B cell (primary cell): Measurements from ENCODE around the gene NBDY. TPM values are rescaled to one million over a fixed set of nuclear protein-coding genes. Genes with fewer than 3 reads are reported as not detected.

Experiments
- ATAC-seq: fragments of 200-7000 bp; cut with Tn5 transposase; one replicate; pipeline ENCODE4 v1.10.0; 2021; ENCODE audit warnings: low read depth, mild to moderate bottlenecking, moderate number of reproducible peaks, moderate library complexity
- CTCF ChIA-PET: fragments of 350-600 bp; sonication (Branson Sonifier 250); formaldehyde crosslinking; loops from one replicate; lab custom pipeline; 2021; ENCODE audit warnings: antibody characterized with exemption, inconsistent platforms; lab: Charles Lee
- POLR2A ChIA-PET: fragments of 350-600 bp; sonication (Branson Sonifier 250); formaldehyde crosslinking; loops from one replicate; lab custom pipeline; 2021; ENCODE audit warnings: antibody characterized with exemption; lab: Charles Lee
- DNase-seq: peaks from one replicate; pipeline ENCODE4 v3.0.0; 2013
- H2AFZ ChIP-seq: 2 replicates; pipeline ENCODE4 v1.6.1; 2012; ENCODE audit warnings: mild to moderate bottlenecking, low read depth, low read length; ENCODE audit not compliant: insufficient read depth, poor library complexity, severe bottlenecking
- H3K27ac ChIP-seq, 2 donors: 1 replicate in 1 of 2; 2 replicates in 1 of 2; pipeline ENCODE4 v1.5.1; 2012 to 2013; ENCODE audit warnings: low read length in 2 of 2, mild to moderate bottlenecking in 2 of 2, moderate library complexity in 1 of 2
- H3K27me3 ChIP-seq, 4 experiments: fragments of 200-600 bp in 1 of 4; sonication (generic) in 1 of 4; replicated peaks in 1 of 4; 1 replicate in 2 of 4; 2 replicates in 2 of 4; pipeline versions ENCODE4 v1.6.1 to v1.7.0; 2013 to 2016; ENCODE audit warnings: low read length in 3 of 4, mild to moderate bottlenecking in 2 of 4, mixed read lengths in 1 of 4, moderate library complexity in 1 of 4; ENCODE audit not compliant: insufficient read depth in 4 of 4, control insufficient read depth in 3 of 4; ENCODE audit errors: control extremely low read depth in 1 of 4
- H3K36me3 ChIP-seq, 2 experiments: replicated peaks in 1 of 2; 1 replicate in 1 of 2; 2 replicates in 1 of 2; pipeline versions ENCODE4 v1.6.1 to v1.7.1; 2013; ENCODE audit warnings: low read length in 1 of 2; ENCODE audit not compliant: insufficient read depth in 2 of 2, control insufficient read depth in 1 of 2; ENCODE audit errors: control extremely low read depth in 1 of 2, extremely low read depth in 1 of 2
- H3K4me1 ChIP-seq, 2 donors: fragments of 200-600 bp in 1 of 2; sonication (generic) in 1 of 2; 1 replicate in 1 of 2; 2 replicates in 1 of 2; pipeline versions ENCODE4 v1.5.1 to v1.6.1; 2013 to 2017; ENCODE audit warnings: low read length in 2 of 2; ENCODE audit not compliant: control insufficient read depth in 2 of 2, insufficient read depth in 2 of 2
- H3K4me2 ChIP-seq: replicated peaks from 2 replicates; pipeline ENCODE3; 2012; ENCODE audit warnings: mild to moderate bottlenecking, low read depth, low read length; ENCODE audit not compliant: poor library complexity, severe bottlenecking
- H3K4me3 ChIP-seq, 5 experiments: fragments of 200-600 bp in 1 of 5; sonication (generic) in 1 of 5; 1 replicate in 3 of 5; 2 replicates in 2 of 5; pipeline versions ENCODE4 v1.5.1 to v1.7.0; 2011 to 2016; ENCODE audit warnings: low read length in 4 of 5, mild to moderate bottlenecking in 4 of 5, low read depth in 2 of 5, control low read depth in 1 of 5, moderate library complexity in 1 of 5; ENCODE audit not compliant: insufficient read depth in 1 of 5; ENCODE audit errors: control extremely low read depth in 1 of 5, extremely low read depth in 1 of 5
- H3K79me2 ChIP-seq: fragments of 200-600 bp; sonication (generic); one replicate; pipeline ENCODE4 v1.6.0; 2016; ENCODE audit warnings: low read length; ENCODE audit not compliant: control insufficient read depth, insufficient read depth
- H3K9ac ChIP-seq: fragments of 200-600 bp; sonication (generic); 2 replicates; pipeline ENCODE4 v1.6.1; 2017; ENCODE audit warnings: mild to moderate bottlenecking, low read length, moderate library complexity
- H3K9me3 ChIP-seq, 3 donors: one replicate each; pipeline versions ENCODE4 v1.6.1 to v1.7.1; 2013; ENCODE audit warnings: low read length in 2 of 3; ENCODE audit not compliant: control insufficient read depth in 2 of 3, insufficient read depth in 1 of 3; ENCODE audit errors: control extremely low read depth in 1 of 3
- H4K20me1 ChIP-seq: 2 replicates; pipeline ENCODE4 v1.6.0; 2012; ENCODE audit warnings: mild to moderate bottlenecking, low read length; ENCODE audit not compliant: insufficient read depth, control insufficient read depth, poor library complexity, severe bottlenecking
- H3K27ac Mint-ChIP-seq: one replicate; pipeline ENCODE4 v1.8.0; 2021; ENCODE audit warnings: mixed read lengths
- H3K27me3 Mint-ChIP-seq: one replicate; pipeline ENCODE4 v1.8.0; 2021; ENCODE audit warnings: mixed read lengths
- H3K4me1 Mint-ChIP-seq: one replicate; pipeline ENCODE4 v1.8.0; 2021; ENCODE audit warnings: mixed read lengths
- H3K4me3 Mint-ChIP-seq: one replicate; pipeline ENCODE4 v1.8.0; 2021; ENCODE audit warnings: mixed read lengths
- H3K9me3 Mint-ChIP-seq: one replicate; pipeline ENCODE4 v1.8.0; 2022; ENCODE audit warnings: mixed read lengths; ENCODE audit not compliant: insufficient read depth
- EZH2 ChIP-seq: IDR thresholded peaks from 2 replicates; pipeline ENCODE4 v1.6.1; 2012; ENCODE audit warnings: borderline replicate concordance, low read depth, mild to moderate bottlenecking, moderate library complexity, low read length; ENCODE audit not compliant: insufficient read depth, poor library complexity, severe bottlenecking
- WGBS: methylation state at CpG from one replicate; pipeline ENCODE4 v1.1.5; 2013; ENCODE audit warnings: missing lambda C conversion rate; ENCODE audit not compliant: insufficient coverage; 5-methylcytosine and 5-hydroxymethylcytosine counted together
- intact Hi-C: fragments of 100-400 bp; cut with micrococcal nuclease; formaldehyde crosslinking; loops from one replicate; pipeline ENCODE4 v1.10.0; 2022
- polyA plus RNA-seq: library from polyadenylated mRNA; depleted of rRNA; stranded (reverse); fragments of >200 nt; gene quantifications from 2 replicates; pipeline ENCODE4 v1.2.3, GENCODE V29; 2012
- total RNA-seq, 2 donors: library from RNA; stranded (reverse); fragments of 120-200 nt in 1 of 2; gene quantifications; 1 replicate in 1 of 2; 2 replicates in 1 of 2; pipeline versions ENCODE4 v1.2.3 to v1.2.4, GENCODE V29; 2013 to 2022
- TF ChIP-seq, protein P1 (sequence below): fragments of 200-600 bp; IDR thresholded peaks from one replicate; pipeline ENCODE4 v1.8.0; 2022; ENCODE audit warnings: antibody characterized with exemption, mild to moderate bottlenecking

Gene NBDY
- total and polyA plus RNA-seq, 2 donors (not counting 1 experiment from before 2014, with no cell fraction given) = 26.7 to 36.5 TPM

GRCh38 chrX:56746996-56747395 lies 18.0 kb downstream of the NBDY start:
- peaks cover 26% of the 10 kb centered on the region for H3K4me1 Mint-ChIP-seq
- CTCF ChIA-PET = interaction anchor here (2.3 kb wide), 1 partner anchor 231 kb away, joined by 7 read pairs; no protein-coding TSS in a partner anchor

GRCh38 chrX:56751071-56751470 lies 22.0 kb downstream of the NBDY start:
- Histone ChIP-seq H3K9me3 (no peaks in the 10 kb centered on the region), H3K79me2 (peaks cover 11% of the 10 kb centered on the region), H3K9ac (no peak overlapping the region), H3K4me2 (no peak overlapping the region), H3K27ac (no peak overlapping the region), H3K27me3 (no peaks in the 10 kb centered on the region), H3K36me3 (peaks cover 0 to 3% of the 10 kb centered on the region in 2 experiments), H4K20me1 (no peaks in the 10 kb centered on the region), H3K4me1 (peaks cover 0 to 6% of the 10 kb centered on the region in 2 donors), H3K4me3 (no peak overlapping the region), H2AFZ (no peak overlapping the region)
- H3K27me3 Mint-ChIP-seq = no peaks in the 10 kb centered on the region
- TF ChIP-seq, protein P1, sequence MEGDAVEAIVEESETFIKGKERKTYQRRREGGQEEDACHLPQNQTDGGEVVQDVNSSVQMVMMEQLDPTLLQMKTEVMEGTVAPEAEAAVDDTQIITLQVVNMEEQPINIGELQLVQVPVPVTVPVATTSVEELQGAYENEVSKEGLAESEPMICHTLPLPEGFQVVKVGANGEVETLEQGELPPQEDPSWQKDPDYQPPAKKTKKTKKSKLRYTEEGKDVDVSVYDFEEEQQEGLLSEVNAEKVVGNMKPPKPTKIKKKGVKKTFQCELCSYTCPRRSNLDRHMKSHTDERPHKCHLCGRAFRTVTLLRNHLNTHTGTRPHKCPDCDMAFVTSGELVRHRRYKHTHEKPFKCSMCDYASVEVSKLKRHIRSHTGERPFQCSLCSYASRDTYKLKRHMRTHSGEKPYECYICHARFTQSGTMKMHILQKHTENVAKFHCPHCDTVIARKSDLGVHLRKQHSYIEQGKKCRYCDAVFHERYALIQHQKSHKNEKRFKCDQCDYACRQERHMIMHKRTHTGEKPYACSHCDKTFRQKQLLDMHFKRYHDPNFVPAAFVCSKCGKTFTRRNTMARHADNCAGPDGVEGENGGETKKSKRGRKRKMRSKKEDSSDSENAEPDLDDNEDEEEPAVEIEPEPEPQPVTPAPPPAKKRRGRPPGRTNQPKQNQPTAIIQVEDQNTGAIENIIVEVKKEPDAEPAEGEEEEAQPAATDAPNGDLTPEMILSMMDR = no peak
- no peak for TF ChIP-seq EZH2
- H3K4me1 Mint-ChIP-seq = peaks cover 22% of the 10 kb centered on the region
- no peaks in the 10 kb centered on the region for H3K9me3 Mint-ChIP-seq
- H3K27ac Mint-ChIP-seq = no peak overlapping the region
- ChIA-PET CTCF (interaction anchor here (1.3 kb wide), 1 partner anchor 23 kb away, joined by 3 read pairs; the partner anchor contains the start of gene NBDY), POLR2A (no interaction called here)
- intact Hi-C loops = no loop called here
- ATAC-seq (no peak), DNase-seq (no peak)
- no peak overlapping the region for H3K4me3 Mint-ChIP-seq

More at GRCh38 chrX:56746996-56747395, 18.0 kb downstream of the NBDY start:
- H3K4me3 Mint-ChIP-seq = no peak overlapping the region
- no peaks in the 10 kb centered on the region for H3K9me3 Mint-ChIP-seq
- H2AFZ ChIP-seq = no peak overlapping the region
- no peaks in the 10 kb centered on the region for H3K27me3 Mint-ChIP-seq
- H3K27me3 ChIP-seq = no peaks in the 10 kb centered on the region
- H4K20me1 ChIP-seq = no peaks in the 10 kb centered on the region
- H3K4me2 ChIP-seq = no peak overlapping the region
- peaks cover 0 to 6% of the 10 kb centered on the region in 2 donors for H3K4me1 ChIP-seq
- H3K9me3 ChIP-seq = no peaks in the 10 kb centered on the region
- no peak overlapping the region for H3K27ac ChIP-seq
- no peak overlapping the region for H3K4me3 ChIP-seq
- DNase-seq (no peak), ATAC-seq (no peak)
- POLR2A ChIA-PET = no interaction called here
- no peak overlapping the region for H3K27ac Mint-ChIP-seq
- no CpG with 5 or more reads among the region's 1 CpG for WGBS
- intact Hi-C loops = no loop called here
- H3K79me2 ChIP-seq = peaks cover 32% of the 10 kb centered on the region
- peaks cover 0 to 2% of the 10 kb centered on the region in 2 experiments for H3K36me3 ChIP-seq
- TF ChIP-seq, protein P1 = no peak
- TF ChIP-seq EZH2 = no peak
- no peak overlapping the region for H3K9ac ChIP-seq
